ENCODE data around the gene MS4A14. TPM values are rescaled to one million over a fixed set of nuclear protein-coding genes. Genes with fewer than 3 reads are reported as not detected.
"Not testable (repeated sequence)": the region's sequence is repeated elsewhere in the genome, so short reads cannot be mapped to it uniquely, and the experiment has no call there.

Gene MS4A14
- polyA plus RNA-seq (ENCODE audit: insufficient read length in 4 of 4): under 1 TPM; 0.30 to 0.96 (median 0.36) TPM

DNA sequence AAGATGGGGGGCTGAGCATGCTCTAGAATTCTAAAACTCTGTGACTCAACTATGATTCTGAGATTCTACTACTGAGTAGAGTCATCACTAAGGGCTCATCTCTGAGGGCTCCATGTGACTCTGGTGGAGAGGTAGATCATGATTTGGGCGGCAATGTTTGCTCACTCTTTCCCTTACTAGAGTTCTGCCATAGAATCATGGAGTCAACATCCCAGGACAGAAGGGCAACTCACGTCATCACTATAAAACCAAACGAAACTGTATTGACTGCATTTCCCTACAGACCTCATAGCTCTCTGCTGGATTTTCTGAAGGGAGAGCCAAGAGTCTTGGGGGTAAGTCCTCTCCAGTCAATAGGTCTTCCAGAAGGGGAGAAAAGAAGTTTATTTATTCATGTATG lies at the start of gene MS4A14:
Gene MS4A14, plus strand, starts transcription at position 78 of the 400 bp plus-strand sequence. Its CDS starts 120 bp downstream, at position 198.
- DNase-seq (ENCODE audit: low read depth in 4 of 4, low spot score in 3 of 4): no peak

DNA sequence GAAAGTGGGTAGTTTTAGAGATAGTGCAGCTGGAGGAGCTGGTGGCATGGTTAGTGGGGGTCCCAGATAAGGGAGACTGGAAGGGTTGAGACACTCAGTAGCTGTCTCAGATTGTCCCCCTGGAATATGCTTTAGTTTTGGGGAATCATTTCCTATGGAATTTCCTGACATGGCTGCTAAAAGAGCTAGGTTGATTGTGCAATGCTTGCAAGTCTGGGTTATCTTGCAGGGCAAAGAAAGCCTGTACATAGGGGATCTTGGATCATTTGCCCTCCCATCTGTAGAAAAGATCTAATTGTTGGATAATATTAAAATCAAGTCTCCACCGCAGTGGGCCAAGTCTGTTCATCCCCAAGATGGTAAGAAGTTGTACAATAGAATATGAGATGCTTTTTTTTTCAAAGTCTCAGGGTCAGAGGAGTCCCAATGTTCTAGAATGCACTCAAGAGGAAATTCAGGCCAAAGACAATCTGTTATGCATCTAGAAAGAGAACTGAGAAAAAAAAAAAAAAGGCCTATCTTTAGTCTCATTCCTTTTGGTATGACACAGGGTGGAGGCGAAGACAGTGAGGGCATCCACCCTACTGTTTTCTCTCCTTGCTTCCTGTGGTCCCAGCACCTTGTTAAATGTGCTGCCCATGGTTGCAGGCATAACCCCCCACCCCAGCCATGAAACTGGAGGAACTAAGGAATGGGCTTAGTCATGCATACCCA lies 49.0 kb upstream of the MS4A14 start:
- no peak for DNase-seq (ENCODE audit: low read depth in 4 of 4, low spot score in 3 of 4)

GRCh38 chr11:60348116-60348515 lies 48.1 kb upstream of the MS4A14 start:
- no peak for DNase-seq (ENCODE audit: low read depth in 4 of 4, low spot score in 3 of 4)

DNA sequence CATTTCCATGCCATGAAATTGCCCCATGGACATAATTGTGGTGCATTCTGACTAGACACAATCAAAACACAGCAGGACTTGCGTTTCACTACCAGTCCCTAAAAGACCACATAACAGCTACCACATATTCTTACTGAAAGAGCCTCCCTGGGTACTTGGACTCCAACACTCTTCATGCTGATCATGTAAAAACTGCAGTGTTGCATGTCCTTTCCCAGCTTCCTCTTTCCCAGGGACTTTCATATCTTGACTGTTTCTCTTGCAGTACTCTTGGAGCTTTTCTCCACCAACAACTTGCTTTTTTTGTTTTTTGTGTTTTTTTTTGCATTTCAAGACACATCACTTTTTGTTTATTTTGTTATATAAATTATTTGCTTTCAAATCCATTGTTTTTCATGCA lies 46.3 kb upstream of the MS4A14 start:
- no peak for DNase-seq (ENCODE audit: low read depth in 4 of 4, low spot score in 3 of 4)

DNA sequence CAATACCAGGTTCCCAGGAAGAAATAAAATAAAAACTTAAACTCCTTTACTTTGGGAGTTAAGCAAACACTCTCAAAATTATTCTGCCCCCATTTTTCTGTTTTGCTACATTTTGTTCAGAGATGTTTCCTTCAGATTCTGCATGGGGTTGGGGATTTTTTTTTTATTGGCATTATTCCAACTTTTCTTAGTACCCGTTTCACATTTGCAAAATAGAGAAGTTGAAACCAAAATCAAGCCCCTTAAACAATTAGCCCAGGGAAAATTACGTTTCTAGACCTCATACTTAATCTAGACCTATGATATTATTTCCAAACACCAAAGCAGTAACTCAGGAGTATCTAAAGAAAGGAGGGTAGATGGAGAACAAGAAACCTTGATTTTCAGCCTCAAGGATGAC lies 38.5 kb upstream of the MS4A14 start:
- DNase-seq (ENCODE audit: low read depth in 4 of 4, low spot score in 3 of 4): no peak

- no peak for DNase-seq (ENCODE audit: low read depth in 4 of 4, low spot score in 3 of 4)
Observed at GRCh38 chr11:60360621-60361020, 35.6 kb upstream of the MS4A14 start.

- DNase-seq (ENCODE audit: low read depth in 4 of 4, low spot score in 3 of 4): no peak
Observed at GRCh38 chr11:60362241-60362640, 34.0 kb upstream of the MS4A14 start.

DNA sequence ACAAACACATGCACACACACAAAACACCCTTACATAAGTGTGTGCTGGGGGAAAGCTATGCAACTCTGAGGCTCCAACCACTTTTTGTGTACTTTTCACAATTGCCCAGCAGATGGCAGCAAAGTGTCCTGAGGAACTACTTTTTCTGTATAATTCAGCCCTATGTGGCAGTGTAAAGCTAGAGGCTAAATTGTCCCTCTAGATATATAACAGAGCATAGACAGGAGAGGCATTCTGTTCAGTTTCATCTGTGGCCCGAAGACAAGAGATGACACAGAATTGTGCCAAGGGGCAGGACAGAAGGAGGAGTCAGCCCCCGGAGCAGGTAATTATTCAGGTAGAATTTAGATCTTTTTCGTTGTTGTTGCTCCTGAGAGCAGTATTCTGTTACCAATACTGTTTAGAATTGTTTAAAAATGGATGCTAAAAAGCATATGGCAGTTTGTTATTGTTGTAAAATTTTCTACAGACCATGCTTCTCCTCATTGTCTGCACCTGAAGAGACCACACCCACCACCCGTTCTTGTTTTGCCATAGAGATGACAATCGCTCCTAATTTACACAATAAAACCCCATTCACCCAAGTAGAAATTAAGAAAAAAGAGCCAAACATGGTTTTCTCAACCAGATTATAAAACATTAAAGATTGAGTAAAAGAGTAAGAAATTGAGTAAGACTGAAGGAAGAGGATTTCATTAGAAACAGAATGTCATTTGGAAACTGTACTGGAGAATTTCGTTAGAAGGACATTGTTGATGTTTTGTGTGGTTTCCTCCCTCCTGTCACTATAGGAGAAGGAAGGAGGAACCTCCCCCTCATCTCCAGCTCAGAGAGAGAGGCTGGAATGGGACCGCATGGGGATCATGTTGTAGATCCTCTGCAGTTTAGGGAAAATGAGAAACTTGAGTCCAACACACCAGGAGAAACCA lies 32.5 kb upstream of the MS4A14 start:
- peak in 3 of 4 donors; percentile 36 to 47 (median 39) for DNase-seq (ENCODE audit: low read depth in 4 of 4, low spot score in 3 of 4)

- not testable (repeated sequence) for DNase-seq (ENCODE audit: low read depth in 4 of 4, low spot score in 3 of 4)
Observed at GRCh38 chr11:60366262-60366904, 29.9 kb upstream of the MS4A14 start.

DNA sequence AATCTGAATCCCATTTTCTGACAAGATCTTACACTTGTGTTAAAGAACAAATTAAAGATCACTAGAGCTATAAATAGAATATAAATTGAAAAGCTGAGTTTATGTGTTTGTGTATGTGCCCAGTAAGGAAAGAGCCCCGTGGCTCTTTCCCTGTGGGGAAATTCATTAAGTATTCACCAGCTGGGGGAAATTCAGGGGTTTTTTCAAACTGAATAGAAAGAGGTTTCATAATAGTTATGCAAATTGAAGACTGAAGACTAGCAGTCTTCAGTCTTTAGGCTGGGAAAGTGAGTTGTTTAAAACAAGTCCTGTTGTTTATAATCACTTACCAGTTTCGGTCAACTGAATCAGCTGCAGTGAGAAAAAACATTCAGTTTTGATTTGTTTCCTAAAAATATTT lies 29.2 kb upstream of the MS4A14 start:
- DNase-seq (ENCODE audit: low read depth in 4 of 4, low spot score in 3 of 4): no peak

- DNase-seq (ENCODE audit: low read depth in 4 of 4, low spot score in 3 of 4): no peak
Observed at GRCh38 chr11:60367896-60368295, 28.4 kb upstream of the MS4A14 start.

DNA sequence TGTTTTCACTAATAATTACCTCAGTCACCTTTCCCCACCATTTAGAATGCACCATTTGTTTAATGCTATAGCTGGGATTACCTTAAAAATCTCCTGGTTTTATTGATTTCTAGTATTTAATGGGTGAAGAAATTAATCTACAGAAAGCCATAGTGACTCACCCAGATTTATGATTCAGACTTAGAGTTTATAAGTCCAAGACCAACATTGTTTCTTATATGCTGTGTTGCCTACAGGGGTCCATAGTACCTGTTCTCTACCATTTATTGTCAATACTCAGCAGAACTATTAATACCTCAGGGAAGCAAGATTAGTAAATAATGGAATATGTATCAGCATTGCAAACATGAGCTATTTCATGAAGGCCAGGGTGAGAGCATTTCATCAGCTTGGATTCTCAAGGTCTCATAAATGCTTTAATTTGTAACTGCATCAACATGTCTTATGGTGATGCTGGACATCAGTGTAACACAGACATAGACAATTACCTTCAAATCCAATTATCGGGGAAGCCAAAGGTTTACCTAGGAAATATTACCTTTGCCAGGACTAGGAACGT lies 25.9 kb upstream of the MS4A14 start:
- no peak for DNase-seq (ENCODE audit: low read depth in 4 of 4, low spot score in 3 of 4)

DNA sequence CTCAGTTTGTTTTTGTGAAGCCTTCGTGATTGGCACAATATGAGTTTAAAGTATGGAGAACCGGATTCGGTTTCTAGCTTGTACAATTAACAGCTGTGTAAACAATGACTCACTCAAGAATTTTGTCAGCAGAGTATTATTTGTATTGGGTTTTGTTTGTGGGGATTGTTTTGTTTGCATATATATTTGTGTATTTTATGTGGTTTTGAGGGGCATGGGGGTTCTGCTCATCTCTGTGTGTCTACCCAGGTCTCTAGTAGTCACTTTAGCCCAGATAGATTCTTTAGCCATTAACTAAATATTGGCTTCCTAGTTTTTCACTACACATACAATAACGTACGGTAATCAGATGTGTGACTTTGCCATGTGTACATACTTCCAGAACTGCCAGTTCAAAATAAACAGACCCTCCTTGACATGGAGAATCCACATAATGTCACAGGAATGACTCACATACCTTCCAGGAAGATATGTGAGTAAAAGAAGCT lies 25.4 kb upstream of the MS4A14 start:
- no peak for DNase-seq (ENCODE audit: low read depth in 4 of 4, low spot score in 3 of 4)

GRCh38 chr11:60371386-60371785 lies 24.9 kb upstream of the MS4A14 start:
- DNase-seq (ENCODE audit: low read depth in 4 of 4, low spot score in 3 of 4): no peak

DNA sequence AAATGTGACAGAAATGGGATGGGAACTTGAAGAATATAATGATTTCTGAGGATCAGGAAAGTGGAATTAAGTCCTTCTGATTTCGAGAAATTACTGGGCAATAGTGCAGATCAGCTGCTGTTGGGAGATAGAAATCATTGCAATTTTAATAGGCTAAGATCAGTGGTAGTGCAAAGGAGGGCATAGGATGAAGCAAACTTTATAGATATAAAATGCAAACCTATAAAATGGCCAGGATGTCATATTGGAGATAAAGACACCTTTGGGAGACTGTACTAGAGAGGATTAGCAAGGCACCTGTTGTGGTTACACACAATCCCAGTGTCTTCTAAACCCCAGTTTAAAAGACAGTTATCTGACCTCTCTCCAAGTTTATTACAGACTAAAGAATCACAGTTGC lies 24.4 kb upstream of the MS4A14 start:
- DNase-seq (ENCODE audit: low read depth in 4 of 4, low spot score in 3 of 4): no peak

DNA sequence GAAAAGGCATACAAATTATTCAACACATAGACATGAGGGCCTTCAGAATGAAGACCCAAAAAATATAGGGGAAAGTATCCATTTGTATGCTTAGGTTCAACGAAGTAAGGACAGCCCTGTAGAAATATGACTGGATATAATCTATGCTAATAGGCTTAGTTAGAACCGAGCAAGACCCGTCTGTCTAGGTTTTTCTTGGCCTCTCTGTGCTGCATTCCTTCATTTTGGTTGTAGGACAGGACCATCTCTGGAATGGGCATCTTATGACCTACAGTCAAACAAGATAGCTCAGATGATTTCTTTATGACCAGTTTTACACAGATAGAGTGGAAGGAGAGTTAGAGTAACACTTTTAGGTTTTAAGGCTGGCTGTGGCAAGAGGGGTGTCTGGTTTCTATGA lies 23.5 kb upstream of the MS4A14 start:
- no peak for DNase-seq (ENCODE audit: low read depth in 4 of 4, low spot score in 3 of 4)

DNA sequence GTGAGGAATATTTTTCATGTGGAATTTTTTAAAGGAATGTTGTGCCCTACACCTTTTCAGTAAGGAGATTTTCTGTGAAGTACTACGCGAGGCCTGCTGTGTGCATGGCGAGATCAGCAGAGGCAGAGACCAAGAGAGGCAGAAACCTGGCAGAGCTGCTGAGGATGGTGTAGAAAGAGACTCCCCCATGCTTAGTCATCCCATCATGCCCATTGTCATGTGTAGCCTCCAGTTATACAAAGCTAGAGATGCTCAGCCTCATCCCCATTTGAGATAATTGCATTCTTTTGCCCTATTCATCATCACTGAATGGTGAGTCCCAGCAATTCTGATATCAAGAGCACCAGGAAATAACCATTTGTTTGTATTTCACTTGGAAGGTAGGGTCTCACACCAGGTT lies 20.9 kb upstream of the MS4A14 start:
- no peak for DNase-seq (ENCODE audit: low read depth in 4 of 4, low spot score in 3 of 4)

DNA sequence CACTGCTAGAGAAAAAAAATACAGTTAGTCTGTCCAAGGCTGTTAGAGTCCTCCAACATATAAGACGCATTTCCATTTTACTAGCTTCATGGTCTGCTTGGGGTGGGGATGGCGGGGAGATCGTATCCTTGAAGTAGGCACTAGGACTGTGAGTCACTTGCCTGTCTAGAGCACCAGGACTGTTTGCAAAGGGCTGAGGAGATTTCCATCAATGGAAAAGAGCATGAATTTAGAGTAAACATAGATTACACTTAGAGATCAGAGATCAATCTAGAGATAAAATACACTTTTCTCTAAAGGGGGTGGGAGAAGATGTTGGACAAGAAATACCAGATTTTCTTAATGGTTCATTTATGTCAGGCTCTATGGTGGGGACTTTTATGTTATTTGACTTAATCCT lies 19.7 kb upstream of the MS4A14 start:
- no peak for DNase-seq (ENCODE audit: low read depth in 4 of 4, low spot score in 3 of 4)

- no peak for DNase-seq (ENCODE audit: low read depth in 4 of 4, low spot score in 3 of 4)
Observed at GRCh38 chr11:60377401-60378136, 18.7 kb upstream of the MS4A14 start.

DNA sequence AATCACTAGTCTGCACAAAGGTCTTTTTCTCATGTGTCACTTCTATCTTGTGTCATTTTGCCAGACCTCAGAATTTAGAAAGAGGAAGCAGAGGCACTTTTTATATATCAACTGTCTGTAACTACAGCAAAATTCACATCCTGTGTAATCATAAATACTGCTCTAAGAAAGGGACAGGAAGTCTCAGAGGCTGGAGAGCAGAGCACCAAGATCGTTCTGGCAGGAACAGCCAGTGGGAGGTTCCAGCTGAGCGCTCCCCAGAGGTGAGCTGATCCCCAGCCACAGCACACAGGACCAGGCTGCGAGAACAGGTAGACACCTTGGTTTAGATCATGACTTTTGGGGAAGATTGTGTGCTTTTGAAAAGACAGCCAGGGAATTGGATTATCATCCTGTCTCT lies 17.9 kb upstream of the MS4A14 start, which contains the start of gene MS4A7:
Gene MS4A7, plus strand, starts transcription at position 179 of the 400 bp plus-strand sequence. CDS start 4,610 bp downstream, outside the sequence.
- DNase-seq (ENCODE audit: low read depth in 4 of 4, low spot score in 3 of 4): no peak
